ENCODE data around the gene RSPH9.
A peak's percentile ranks its signal among the peaks of the same experiment; 100 is the strongest.

The RSPH9 gene, protein sequence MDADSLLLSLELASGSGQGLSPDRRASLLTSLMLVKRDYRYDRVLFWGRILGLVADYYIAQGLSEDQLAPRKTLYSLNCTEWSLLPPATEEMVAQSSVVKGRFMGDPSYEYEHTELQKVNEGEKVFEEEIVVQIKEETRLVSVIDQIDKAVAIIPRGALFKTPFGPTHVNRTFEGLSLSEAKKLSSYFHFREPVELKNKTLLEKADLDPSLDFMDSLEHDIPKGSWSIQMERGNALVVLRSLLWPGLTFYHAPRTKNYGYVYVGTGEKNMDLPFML

DNA sequence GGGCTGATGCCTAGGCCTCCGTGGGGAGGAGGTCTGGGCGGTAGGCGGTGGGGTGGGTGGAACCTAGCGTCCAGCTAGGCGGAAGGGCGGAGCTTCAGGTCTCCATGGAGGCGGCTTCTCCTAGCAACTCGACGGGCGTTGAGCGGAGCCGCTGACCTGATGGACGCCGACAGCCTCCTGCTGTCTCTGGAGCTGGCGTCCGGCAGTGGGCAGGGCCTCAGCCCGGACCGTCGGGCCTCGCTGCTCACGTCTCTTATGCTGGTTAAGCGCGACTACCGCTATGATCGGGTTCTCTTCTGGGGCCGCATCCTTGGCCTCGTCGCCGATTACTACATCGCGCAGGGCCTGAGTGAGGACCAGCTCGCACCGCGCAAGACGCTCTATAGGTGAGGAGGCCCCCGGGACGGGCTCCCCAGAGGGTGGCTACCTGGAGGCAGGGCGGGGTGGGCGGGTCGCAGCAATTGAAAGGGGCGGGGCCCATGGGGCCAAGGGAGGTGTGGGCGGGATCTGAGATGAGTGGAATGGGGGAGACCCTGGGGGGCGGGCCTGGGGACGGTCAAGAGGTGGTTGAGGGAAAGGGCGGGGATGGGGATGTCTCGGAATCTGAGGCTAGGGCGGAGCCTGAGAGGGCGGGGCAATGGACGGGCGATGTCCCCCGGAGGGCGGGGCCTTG lies at the start of gene RSPH9:
RSPH9 (plus strand) TSS at position 97 of the 673 bp plus-strand sequence; CDS start at position 160, 63 bp downstream.
- DNase-seq = peak in 1 of 2 donors; percentile 61

DNA sequence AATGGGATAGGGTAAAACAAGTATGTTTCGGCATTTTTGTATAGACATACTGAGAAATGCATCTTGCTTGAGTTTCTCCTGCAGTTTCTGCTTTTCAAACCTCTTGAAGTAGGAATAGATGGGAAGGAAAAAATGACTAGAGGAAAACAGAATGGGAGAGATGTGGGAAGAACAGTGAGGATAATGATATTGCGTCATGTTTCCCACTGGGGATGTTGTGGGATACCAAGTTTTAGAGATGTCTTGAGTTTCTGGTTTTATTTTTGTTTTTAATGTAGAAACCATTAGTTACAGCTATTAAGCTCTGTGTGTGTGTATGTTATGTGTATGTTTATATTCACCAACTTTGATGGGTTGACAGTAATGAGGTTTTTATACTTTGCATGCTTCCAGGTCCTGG lies 44.2 kb upstream of the RSPH9 start:
- no peak for DNase-seq

DNA sequence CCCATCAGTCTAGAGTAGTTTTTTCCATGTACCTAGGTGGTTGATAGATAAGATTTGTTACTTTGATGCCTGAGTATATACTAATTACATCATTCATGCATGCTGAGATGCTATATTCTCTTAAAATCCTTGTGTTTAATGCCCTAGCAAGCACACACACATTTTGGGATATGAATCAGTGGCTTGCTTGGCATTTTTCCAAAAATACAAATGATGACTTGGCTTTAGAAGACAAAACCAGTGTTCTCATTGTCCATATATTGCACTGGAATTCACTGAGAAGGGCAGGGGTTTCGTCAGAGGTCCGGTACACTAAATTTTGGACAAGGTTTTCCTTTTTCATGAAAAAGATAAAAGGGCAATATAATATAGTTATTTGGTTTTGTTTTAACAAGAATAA lies 40.7 kb upstream of the RSPH9 start:
- no peak for DNase-seq

DNA sequence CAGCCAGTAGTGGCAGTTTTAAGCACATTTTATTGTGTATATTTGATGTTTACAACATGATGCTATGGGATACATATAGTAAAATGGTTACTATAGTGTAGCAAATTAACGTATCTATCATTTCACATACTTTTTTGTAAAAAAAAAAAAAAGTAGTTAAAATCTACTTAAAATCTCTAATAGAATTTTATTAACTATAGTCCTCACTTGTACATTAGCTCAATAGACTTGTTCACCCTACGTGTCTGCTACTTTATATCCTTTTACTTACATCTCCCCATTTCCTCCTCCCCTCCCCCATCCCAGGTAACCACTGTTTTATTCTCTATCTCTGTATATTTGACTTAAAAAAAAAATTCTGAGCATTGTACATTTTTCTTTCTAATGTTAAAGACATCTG lies 38.8 kb upstream of the RSPH9 start:
- no peak for DNase-seq

DNA sequence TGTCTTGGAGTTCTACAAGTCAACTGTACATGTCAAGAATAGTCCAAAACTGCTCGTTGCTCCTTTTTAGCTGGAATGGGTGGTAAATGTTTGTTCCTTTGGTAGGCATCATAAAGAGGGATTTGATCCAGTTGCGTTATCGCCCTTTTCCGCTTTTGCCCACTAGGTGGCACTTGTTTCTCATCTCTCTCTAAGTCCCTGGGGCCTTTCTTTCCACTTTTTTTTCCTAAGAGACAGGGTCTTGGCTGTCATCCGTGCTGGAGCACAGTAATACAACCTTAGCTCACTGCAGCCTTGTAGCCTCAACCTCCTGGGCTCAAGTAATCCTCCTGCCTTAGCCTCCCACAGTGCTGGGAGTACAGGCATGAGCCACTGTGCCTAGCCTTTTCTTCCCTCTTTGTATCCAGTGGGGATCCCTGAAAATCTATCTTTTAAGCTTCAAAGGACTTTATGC lies 36.5 kb upstream of the RSPH9 start:
- DNase-seq = peak; percentile 39 to 86

DNA sequence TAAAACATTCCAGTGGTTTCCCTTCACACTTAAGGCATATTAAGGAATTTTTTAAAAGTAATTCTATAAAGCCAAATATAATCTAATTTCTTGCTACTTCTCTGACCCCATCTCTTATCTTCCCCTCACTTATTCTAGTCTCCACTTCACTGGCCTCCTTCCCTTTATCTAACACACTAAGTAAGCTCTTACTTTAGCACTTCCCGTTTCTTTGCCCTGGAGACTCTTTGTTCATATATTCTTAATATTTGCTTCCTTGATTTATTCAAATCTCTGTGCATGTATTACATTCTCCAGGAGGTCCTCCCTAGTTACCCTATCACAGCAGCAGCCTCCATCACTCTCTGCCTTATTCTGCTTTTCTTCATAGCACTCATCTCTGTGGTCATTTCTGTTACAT lies 36.0 kb upstream of the RSPH9 start:
- DNase-seq = peak; percentile 35 to 46

DNA sequence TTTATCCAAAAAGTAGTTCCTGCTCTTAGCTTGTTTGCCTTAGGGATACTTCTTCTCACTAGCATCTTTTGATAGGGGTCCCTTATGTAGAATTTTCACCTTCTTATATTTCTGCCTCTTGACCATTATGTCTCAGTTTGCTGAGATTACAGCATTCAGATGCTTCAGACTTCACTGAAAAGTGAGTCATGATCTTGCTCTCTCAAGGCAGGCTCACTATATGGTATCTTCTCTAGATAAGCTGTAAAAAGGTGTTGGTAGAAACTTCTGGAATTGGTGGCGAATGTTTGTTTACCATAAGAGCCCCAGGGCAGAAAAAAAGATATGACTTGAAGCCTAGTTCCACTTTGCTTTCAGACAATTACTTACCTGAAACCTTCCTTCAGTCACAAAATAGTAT lies 35.4 kb upstream of the RSPH9 start:
- no peak for DNase-seq

DNA sequence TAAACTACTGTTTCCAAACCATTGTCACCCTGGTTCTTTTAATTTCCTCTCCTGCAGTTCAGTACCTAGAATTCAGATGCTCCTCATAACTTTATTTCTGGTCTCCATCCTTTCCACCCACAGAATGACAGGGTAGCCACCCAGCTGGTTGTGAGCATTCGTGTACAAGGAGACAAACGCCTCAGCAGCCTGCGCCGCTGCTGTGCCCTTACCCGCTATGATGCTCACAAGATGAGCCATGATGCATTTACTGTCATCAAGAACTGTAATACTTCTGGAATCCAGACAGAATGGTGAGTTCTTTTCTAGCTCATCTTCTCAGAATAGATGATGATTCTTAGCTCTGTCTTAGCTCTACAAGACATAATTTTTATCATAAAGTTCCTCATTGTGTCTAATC lies 34.4 kb upstream of the RSPH9 start:
- DNase-seq = no peak

DNA sequence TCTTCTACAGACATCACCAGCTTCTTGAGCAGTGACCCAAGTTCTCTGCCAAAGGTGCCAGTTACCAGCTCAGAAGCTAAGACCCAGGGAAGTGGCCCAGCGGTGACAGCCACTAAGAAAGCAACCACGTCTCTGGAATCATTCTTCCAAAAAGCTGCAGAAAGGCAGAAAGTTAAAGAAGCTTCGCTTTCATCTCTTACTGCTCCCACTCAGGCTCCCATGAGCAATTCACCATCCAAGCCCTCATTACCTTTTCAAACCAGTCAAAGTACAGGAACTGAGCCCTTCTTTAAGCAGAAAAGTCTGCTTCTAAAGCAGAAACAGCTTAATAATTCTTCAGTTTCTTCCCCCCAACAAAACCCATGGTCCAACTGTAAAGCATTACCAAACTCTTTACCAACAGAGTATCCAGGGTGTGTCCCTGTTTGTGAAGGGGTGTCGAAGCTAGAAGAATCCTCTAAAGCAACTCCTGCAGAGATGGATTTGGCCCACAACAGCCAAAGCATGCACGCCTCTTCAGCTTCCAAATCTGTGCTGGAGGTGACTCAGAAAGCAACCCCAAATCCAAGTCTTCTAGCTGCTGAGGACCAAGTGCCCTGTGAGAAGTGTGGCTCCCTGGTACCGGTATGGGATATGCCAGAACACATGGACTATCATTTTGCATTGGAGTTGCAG lies 31.0 kb upstream of the RSPH9 start:
- DNase-seq = no peak

DNA sequence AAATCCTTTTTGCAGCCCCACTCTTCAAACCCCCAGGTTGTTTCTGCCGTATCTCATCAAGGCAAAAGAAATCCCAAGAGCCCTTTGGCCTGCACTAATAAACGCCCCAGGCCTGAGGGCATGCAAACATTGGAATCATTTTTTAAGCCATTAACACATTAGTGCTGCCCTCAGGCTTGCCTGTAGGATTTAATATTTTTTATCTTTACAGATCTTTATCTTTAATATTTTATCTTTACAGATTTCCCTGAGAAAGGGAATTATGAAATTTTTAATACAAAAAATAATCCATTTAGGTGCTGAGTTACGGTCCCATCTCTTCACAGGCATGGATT lies 30.5 kb upstream of the RSPH9 start:
- DNase-seq = no peak

DNA sequence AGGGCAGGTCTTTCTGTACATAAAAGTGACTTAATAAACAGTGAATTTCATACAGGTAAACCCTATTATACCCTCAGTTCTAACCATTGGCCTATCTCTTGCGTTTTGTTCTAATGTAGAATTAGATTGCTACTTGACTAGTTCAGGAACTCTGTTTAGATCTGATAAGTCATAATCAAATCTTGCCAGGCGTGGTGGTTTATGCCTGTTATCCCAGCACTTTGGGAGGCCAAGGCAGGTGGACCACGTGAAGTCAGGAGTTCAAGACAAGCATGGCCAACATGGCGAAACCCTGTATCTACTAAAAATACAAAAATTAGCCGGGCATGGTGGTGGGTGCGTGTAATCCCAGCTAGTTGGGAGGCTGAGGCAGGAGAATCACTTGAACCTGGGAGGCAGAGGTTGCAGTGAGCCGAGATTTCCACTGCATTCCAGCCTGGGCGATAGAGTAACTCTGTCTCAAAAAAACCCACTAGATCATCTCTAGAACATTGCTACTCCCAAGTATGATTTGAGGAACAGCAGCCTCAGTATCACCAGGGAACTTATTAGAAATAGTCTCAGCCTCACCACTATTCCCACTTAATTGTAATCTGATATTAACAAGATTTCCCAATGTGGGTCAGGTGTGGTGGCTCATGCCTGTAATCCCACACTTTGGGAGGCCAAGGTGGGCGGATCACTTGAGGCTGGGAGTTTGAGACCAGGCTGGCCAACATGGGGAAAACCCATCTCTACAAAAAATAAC lies 27.9 kb upstream of the RSPH9 start:
- no peak for DNase-seq

DNA sequence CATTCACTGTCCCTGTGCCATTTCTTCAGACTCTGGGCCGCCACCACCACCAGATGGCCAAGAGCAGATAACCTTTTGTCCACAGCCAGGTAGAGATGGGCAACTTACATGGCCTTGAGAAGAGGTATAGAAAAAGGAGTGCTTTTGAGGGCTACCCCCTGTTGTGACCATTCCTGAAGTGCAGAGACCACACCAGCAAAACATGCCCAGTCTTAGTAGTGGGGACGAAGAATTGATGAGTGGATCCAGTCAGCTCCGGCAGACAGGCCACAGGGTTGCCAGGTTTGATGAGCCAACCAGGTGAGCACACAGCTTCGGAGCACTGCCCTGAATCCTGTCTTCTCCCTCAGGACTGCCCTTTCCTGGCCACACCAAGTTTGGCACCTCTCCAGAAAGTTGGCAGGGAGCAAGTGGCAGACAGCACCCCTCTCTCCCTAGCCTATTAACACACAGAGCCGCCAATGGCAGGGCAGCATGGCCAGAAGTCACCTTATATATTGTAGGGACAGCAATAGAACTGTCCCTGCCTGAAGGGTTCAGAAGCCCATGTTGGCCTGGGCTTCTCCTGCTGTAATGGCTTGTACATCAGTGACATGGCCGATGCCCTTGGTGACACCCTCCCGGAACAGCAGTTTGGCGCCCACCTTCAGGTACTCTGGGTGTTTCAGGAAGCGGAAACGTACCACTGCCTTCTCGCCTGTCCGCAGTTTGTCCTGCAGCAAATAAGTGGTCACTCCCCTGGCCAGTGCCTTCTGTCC lies 23.6 kb upstream of the RSPH9 start:
- DNase-seq = no peak

DNA sequence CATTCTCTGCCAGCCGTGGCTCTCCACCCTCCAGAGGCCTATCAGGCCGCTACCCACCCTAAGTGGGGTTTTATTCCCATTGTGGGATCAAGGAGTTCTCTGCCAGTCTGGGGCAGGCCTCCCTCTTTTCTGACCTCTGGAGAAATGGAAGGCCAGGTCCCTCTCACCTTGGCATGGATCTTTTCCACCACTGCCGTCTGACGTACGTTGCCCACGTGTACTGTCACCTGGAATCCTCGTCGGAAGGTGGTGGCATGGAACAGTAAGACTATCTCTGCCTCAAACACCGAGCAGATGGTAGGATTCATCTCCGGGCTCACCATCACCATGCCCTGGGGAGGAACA lies 23.0 kb upstream of the RSPH9 start:
- DNase-seq = no peak

DNA sequence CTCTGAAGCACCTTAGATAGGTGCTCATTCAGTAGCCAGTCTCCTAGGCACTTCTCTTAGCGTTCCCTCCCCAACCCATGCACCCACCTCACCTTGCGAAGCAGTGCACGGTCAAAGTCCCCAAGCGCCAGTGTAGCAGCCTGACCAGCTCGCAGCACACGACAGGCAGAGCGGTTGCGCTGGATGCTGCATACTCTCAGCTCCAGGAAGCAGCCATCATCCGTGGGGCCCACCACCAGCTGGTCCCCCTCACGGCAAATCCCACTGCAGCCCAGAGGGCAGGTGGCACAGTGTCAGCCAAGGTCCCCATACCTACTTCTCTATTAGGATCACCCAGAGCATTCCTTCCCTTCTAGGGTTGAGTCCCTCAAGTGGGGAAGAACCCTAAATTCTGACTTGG lies 22.3 kb upstream of the RSPH9 start:
- no peak for DNase-seq

DNA sequence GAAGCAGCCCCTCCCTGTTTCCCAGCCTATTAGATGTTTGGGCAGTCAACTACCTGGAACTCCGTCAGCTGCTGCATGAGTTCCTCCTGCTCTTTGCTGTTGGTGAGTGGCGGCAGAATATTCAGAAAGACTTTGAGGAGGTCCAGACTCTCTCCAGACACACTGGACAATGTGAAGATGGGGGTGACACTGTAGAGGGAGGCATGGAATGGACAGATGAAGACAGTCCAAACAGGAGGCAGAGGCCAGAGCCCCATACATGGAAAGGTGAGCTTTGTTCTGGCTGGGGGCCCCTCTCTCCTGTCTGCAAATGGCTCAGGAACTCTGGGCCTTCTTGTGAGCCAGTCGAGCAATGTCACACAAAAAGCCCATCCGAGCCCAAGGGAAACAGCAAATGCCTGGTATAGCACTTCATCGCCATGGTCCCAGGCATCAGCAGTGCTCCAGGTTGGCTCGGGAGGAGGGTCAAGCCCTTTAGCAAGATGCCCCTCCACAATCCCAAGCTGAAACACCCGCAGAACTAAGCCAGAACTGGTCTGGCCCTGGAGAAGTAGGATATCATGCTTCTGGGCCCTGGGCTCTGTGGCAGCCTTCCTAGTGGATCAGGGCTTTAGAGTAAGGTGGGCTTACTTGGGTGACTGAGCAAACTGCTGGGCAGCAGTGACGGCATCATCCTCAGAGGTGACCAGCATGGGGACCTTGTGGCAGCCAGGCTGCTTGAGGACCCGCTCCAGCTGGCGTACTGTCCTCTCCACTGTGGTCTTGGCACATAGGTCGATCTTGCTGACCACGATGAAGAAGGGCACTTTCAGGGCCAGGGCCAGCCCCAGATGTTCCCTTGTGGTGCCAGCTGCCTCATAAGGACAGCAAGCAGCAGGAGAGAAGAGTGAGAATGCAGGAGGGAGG lies 20.7 kb upstream of the RSPH9 start:
- no peak for DNase-seq

DNA sequence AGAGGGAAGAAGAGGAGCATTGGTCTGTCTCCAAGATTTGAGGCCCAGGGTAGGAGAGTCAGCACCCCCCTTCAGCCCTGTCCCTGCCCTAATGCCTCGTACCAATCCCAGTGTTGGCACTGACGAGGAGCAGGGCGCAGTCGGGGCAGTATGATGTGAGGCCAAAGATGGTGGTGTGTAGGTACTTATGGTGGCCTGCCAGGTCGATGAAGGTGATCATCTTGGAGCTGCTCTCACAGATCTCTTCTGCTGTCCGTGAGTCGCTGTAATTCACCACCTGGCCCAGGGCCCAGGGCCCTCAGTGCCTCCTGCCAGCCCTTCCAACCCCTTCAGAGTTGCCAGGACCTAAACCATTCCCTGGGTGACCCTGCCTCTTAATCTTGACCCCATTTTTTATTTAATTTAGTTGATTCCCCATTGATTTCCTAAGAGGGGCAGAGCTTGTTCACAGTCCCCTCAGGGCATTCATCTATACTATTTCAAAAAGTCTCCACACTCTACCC lies 20.0 kb upstream of the RSPH9 start:
- DNase-seq = no peak

DNA sequence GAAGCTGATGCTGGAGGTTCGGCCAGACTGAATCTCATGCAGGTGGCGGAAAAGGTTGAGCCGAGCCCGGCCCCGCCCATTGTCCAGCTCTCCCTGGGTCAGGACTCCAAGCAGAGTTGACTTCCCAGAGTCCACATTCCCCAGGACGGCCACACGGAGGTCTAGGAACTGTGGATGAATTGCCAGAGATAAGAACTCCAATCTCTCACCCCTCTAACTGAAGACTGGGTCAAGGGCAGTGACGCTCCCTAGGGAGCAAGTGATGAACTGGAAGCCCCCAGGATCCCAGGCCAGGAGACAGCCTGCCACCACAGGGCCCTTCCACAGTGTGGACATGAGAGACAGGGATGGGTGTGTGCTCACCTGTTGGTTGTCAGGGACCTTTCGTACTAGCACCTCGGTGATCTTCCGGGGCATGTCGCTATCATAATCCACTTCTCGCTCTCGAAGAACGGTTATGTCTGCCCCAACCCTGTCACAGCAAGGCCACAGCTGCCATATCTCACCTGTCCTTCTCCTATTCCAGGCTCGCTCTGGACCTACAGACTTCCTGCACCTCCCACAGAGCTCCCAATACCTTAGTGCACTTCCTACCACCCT lies 19.3 kb upstream of the RSPH9 start:
- no peak for DNase-seq

DNA sequence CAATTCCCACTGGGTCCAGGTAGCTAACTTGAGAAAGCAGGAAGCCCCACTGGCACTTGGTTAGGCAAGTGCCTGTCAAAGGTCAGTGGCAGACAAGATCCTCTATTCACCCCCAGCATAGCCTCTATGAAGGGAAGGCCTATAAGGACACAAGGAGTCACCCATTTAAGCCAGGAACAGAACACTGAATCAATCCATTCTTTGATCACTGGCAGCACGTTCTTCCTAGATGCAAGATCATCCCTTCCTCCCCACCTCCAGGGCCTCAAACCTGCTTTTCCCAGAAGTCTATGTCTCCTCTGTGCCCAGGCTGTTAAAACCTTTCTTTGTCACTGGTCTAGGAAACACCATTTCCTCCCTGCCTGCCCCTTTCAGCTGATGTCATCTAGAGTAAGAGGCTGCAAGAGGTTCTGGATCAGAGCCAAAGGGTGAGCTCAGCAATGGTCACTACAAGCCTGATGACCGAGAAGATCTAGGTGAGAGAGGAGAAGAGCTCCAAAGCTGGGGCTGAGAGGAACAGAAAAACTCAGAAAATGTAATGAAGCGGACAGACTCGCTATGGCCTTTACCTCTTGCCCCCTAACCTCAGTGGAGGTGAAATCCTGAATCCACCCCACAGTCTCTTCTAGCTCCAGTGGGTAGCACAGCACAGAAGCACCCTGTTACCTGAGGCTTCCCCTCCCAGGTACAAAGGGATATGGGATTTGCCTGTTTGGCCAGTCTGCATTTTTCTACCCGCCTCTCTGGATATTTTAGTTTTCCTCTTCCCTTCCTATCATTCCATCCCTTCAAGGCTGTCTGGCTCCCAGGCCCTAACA lies 17.6 kb upstream of the RSPH9 start:
- peak; percentile 97 to 98 for DNase-seq

DNA sequence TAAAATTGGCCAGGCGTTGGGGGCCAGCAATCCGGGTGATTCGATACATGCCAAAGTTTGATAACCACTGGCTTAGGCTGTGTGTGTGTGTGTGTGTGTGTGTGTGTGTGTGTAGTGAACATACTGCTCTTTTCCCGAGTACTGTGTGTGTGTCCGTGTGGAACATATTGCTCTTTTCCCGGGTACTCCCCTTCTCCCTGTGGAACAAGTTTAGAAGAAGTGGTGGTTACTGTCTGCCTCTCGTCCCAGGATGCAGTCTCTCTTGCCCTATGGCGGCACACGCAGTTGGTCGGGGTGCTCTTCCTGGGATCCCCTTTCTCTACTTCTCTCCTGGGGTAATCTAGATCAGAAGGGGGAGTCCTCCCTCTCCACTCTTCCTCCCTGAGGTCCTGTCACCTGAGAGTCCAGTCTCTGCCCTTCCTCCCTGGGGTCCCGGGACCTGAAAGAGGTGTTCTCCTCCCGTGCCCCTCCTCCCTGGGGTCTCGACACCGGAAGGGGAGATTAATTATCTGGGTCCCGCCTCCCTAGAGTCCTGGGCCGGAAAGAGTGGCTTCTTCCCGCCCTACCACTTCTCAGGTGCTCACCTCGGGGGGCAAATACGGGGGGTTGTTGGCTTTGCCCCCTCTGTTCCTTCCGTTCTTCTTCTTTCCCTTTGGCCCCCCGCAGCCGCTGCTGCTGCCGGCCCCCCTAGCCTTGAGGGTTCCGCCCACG lies 16.3 kb upstream of the RSPH9 start:
- DNase-seq = peak in 1 of 2 donors; percentile 38

DNA sequence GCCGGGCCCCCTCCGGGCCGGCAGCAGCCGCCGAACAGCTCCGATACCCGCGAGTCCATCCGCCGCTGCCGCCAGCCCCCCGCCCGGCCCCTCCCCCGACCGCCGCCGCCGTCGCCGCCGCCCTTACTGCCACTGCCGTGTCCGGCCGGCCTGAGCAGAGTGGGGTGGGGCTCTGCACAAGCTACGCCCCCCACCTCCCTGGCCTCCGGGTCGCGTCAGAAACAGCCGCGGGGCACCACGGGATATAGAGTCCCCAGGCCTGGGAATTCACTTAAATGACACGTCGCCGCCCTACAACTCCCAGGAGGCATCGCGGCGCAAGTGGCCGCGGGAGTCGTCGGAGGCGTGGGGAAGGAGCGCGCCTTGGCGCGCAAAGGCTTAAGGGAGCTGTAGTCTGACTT lies 15.7 kb upstream of the RSPH9 start, which contains the start of gene GTPBP2:
GTPBP2 (minus strand) TSS at position 161 of the 401 bp plus-strand sequence; CDS start at position 59, 102 bp downstream.
- DNase-seq = peak; percentile 98 to 99

Measured in inflammatory macrophage treated with lipopolysaccharide for 1 hour (primary cell).